Gastrocnemius medialis (tissue), 4 donors: ENCODE results near the gene TRIM36.

ENCODE experiments used
- POLR2A ChIP-seq, 2 donors: fragments of 450-650 bp; IDR thresholded peaks; one replicate each; pipeline ENCODE4 v1.6.1; 2017; ENCODE audit warnings: antibody characterized with exemption in 2 of 2, mild to moderate bottlenecking in 2 of 2, moderate library complexity in 2 of 2
- TF ChIP-seq, protein P1 (sequence below), 5 experiments: fragments of 450-650 bp in 3 of 5; fragments of 200-600 bp in 2 of 5; sonication (generic) in 2 of 5; IDR thresholded peaks in 4 of 5; conservative IDR thresholded peaks in 1 of 5; 1 replicate in 4 of 5; 2 replicates in 1 of 5; pipeline ENCODE4 v1.5.1; 2016 to 2019; ENCODE audit warnings: antibody characterized with exemption in 5 of 5, mild to moderate bottlenecking in 3 of 5, moderate library complexity in 3 of 5

DNA sequence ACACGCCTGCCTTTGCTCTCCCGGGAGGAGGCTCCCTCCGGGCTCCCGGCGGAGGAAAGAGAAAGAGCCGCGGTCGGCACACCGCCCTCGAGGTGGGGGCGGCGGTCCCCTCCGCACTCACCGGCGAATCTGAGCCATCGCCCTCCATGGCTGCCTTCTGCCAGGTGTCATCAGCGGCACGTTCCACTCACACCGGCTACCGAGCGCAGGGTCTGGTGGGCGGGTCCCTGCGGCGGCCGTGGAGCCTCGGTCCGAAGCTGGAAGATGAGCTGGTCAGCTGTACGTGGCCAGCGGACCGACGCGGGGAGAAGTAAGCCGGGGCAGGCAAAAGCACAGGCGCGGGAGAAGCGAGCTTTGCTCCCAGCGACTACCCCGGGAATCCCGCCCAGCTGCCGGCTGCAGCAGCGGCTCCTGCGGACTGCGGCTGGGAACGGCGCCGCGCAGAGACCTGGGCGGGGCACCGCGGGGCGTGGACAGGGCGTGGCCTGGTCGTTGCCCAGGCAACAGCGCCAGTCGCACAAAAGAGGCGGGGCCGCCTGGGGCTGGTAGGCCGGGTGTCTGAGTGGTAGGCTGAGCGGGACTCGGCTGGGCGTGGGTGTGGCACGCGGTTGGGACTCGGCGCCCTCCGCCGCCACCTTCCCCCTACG lies at the start of gene TRIM36:
- peak; percentile 61 to 79 for TF ChIP-seq POLR2A (IDR thresholded peaks at IDR 0.05)
- TF ChIP-seq, protein P1, sequence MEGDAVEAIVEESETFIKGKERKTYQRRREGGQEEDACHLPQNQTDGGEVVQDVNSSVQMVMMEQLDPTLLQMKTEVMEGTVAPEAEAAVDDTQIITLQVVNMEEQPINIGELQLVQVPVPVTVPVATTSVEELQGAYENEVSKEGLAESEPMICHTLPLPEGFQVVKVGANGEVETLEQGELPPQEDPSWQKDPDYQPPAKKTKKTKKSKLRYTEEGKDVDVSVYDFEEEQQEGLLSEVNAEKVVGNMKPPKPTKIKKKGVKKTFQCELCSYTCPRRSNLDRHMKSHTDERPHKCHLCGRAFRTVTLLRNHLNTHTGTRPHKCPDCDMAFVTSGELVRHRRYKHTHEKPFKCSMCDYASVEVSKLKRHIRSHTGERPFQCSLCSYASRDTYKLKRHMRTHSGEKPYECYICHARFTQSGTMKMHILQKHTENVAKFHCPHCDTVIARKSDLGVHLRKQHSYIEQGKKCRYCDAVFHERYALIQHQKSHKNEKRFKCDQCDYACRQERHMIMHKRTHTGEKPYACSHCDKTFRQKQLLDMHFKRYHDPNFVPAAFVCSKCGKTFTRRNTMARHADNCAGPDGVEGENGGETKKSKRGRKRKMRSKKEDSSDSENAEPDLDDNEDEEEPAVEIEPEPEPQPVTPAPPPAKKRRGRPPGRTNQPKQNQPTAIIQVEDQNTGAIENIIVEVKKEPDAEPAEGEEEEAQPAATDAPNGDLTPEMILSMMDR (IDR thresholded peaks at IDR 0.05 in 4 of 5, conservative IDR thresholded peaks at IDR 0.05 in 1 of 5): peak in 1 of 5 experiments; percentile 23
